ENCODE measurements around the gene DSG2.
"Not testable (repeated sequence)": the region's sequence is repeated elsewhere in the genome, so short reads cannot be mapped to it uniquely, and the experiment has no call there.

Gene DSG2

DNA sequence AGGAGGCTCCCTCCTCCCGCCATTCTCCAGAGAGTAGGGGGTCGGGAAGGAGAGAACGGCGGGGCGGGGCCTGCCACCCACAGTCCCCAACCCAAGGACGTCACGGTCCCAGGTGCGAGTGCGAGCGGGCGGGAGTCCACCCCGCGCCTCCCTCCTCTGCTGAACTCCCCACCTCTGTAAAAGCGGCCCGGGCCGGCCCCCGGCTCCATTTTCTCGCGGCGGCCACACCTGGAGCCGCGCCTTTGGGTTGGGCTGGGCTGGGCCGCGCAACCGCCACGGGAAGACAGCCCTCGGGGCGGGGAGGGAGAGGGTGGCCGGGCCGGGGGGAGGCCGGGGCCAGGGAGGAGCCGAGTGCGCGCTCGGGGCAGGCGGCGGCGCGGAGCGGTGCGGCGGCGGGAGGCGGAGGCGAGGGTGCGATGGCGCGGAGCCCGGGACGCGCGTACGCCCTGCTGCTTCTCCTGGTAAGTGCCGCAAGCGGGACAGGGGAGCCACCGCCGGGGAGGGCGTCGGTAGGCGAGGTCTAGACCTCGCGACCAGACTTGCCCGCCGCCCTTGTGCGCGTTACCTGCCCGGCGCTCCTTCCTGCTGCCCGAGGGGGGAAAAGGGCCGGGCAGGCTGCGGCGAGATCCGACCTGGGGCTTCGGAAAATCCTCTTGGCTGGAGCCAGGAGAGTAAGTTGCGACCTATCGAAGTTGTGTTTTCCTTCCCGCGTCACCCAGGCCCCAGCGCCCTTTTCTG is at the start of gene DSG2:
Gene DSG2 (plus strand): TSS at position 342 of the 738 bp plus-strand sequence. CDS start 75 bp downstream, at position 417.
- no peak for DNase-seq (ENCODE audit: low read depth)

DNA sequence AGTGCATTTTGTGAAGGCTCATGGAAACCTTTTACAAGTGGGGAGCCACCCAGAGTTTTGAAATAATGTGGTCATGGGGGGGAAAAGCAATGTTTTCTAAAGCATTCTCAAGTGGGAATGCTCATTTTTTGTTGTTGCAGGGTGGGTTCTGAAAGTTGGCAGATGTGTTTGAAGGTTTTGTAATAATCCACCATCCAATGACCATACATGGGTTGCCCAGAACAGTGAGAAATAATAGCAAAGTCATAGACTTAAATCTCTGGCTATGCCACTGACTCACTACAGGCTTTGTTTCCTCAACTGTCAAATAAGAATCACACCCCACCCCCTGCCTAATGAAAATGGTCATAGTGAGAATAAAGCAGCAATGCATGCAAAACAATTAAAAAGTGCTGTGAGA is 47.6 kb upstream of the DSG2 start:
- no peak for DNase-seq (ENCODE audit: low read depth)

DNA sequence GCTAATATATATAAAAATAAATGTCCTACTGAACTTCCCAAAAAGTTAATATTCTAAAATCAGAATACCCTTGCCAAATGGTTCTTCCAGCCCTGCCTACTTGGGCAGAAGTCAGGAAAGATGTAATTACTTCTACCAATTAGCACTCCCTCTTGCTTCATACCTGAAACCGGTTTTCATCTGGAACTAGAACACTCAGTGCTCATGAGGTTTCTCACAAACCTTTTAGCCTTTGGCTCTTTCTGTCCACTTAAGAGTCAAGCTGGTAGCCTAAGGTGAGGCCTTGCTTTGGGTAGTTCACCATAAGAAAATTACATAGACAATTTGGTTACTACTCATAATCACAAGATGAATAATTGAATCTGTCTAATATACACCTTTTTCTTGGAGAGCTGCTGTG is 46.4 kb upstream of the DSG2 start:
- no peak for DNase-seq (ENCODE audit: low read depth)

DNA sequence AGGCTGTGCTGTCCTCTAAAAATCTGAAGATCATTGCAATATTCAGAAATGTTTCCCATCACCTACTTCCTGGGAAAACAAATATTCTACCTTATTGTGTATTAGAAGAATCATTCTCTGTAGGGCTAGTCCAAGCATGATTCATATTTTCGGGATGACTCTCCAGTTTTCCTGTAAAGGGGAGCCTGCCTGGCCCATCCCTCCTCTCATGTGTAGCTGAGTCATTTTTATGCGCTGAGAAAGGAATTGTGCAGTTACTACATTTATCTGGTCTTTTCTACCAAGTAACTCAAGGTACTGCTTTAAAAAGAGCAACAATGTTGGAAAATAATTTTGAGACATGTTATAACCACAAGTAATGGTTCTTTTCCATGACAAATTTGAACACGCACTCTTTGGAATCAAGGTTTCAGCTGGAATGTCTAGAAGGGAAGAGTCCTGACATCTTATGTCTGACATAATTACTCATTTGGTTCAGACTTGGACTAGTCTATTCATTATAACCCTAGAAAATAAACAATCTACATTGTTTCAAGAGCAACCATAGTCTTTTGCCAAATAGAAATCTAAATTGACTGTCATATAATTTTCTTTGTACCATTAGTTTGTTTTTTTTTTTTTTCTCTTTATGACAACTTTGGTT is 43.8 kb upstream of the DSG2 start:
- no peak for DNase-seq (ENCODE audit: low read depth)

DNA sequence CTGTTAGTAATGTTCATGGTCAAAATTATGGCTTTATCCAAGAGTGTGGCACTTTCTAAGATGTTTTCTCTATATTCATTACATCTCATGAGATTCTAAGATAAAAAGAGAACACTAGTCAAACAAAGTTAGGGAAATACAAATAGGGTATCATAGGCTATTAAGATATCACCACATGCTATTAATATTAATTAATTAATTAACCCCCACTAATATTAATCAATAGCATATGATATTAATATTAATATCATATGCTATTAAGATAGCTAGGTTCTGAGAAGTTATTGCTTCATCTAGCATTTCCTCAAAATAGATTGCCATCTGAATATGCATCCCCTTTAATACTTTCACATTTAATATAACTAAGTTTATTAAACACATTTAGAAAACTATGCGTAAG is 28.3 kb upstream of the DSG2 start:
- DNase-seq (ENCODE audit: low read depth) = no peak

DNA sequence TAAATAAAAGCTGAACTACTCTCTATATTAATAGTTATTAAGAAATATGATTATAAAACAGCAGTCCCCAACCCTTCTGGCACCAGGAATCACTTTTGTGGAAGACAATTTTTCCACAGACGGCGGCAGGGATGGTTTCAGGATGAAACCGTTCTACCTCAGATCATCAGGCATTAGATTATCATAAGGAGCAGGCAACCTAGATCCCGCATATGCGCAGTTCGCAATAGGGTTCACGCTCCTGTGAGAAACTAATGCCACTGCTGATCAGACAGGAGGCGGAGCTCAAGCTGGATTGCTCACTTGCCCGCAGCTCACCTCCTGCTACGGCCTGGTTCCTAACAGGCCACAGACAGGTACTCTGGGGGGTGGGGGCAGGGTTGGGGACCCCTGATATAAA is 19.3 kb upstream of the DSG2 start:
- DNase-seq (ENCODE audit: low read depth) = no peak

DNA sequence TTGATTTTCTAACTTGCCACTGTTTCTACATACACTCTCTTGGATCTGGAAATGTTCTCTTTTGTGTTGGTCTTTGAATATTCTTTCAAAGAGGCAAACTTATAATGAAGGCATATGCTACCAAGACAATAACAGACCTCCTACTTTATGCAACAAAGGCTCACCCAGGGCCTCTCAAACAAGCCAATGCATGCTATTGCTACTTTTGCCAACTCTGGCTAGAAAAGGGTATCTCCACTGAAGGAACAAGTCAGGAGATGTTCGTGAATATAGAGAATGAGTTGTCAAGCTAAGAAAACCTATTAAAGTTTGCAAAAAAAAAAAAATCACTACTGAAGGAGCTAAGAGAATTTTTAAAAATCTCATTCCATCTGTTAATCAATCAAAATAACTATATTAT is 15.9 kb upstream of the DSG2 start:
- DNase-seq (ENCODE audit: low read depth) = no peak

DNA sequence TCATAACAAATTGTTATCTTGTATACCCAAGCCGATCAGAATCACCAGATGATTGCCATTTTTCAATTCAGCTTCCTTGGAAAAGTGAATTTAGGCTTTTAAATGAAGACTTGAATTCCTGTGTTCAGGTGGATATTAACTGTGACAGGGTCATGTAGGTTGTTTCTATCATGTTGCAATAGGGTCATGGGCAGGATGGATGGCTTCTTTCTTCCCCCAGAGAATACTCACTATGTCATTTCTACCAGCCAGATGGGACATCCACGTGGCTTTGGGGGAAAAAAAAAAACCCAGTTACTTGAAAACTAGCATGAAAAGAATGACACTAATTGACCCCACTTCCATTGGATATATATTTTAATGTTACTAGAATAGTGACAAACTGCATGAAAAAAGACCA is 14.6 kb upstream of the DSG2 start:
- DNase-seq (ENCODE audit: low read depth) = no peak

DNA sequence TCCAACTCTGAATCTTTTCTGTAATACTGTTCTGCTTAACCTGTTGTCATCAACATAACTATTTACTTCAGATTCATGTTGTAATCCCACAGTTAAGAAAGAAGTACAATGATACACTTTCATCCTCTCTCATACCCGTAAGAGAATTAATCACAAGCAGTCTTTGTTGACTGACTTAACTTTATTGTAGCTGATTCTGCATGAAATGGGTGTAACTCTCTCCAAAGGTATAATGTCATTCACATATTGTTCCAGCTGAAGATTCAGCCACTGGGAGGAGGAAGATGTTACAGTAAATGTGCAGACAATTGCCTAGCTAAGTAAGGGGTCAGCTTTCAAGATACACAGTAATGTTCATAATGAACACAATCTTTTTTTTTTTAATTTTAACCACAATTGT is 13.5 kb upstream of the DSG2 start:
- DNase-seq (ENCODE audit: low read depth) = no peak

DNA sequence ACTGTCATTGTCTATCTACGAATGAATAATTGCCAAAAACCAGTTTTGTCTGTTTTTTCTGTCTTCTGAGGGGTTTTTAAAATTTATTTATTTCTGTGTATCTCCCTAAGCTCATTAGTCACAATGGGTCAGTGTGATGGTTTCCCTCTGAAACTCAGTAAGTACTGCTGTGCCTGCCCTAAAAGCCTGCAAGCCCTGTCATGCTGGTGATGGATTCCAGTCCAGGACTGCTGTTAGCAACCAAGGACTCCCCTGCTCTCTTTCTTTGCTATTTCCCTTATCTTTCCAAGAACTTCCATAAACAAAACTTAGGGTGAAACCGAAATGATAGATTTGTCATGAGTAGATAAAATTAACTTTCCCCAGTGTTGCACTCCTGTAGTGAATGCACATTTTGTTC is 11.8 kb upstream of the DSG2 start:
- no peak for DNase-seq (ENCODE audit: low read depth)

DNA sequence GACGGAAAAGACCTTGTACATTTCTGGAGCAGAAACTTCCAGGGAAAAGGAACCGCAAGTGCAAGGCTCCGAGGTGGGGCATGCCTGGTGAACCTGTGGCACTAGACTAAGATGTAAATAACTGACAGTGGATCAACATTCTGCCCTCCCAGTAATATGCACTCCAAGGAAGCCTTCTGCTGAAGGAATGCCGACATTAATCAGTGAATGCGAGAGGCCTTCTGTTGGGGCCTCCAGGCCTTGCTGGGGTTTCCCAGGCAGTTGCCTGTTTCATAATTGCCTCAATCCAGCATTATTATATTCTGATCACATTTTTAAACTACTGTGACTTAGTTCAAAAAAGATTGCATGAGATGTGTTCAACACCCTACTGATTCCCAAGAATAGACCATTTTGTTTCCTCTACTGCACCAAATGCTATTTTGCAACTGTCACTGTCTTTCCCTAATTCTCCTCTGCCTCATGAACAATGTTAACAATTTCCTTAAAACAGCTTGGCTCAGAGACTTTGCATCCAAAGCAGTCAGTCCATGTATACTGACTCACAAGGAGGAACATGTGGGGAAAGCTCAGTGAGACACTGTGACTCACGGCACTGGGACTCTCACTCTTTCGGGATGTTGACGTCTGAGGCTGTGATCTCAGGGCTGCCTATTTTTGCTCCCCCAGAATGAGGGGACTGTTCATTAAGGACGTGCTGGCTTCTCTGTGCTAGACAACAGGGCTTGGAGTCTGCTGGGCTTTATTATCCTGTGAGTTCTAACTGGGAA is 10.5 kb upstream of the DSG2 start:
- DNase-seq (ENCODE audit: low read depth) = no peak

DNA sequence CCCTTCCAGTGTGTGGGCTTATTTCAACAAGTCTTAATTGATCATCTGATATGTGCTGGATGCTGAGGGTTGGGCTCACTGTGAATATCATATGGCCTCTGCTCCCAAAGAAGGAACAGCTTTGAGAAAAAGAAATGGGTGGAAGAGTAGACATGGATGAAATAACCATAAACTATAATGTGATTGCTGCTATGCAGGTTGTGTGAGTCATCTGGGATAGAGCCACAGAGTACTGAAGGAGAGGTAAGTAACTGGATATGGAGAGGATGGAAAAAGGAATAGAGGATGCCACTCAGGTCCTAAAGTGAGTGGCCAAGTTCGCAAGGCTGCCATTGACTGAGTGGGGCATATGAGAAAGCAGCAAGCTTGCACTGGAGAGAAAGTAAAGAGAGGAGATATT is 8.7 kb upstream of the DSG2 start:
- DNase-seq (ENCODE audit: low read depth) = no peak

DNA sequence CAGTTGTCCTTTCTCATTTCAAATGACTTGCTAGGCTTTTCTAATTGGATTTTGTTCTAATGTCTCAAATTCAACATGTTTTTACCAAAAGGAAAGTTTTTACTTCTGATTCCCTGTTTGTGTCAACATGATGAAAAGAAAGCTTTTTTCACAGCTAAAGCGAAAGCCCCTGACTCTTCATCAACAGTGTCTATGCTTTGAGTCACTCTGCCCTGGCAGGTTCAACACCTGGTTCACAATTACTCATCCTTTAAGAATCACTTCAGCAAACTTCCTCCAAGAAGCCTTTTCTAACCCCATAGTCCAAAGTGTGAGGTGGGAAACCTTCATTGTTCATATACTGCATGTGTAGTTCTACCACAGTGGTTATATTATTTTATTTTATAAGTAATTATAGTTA is 7.6 kb upstream of the DSG2 start:
- no peak for DNase-seq (ENCODE audit: low read depth)

DNA sequence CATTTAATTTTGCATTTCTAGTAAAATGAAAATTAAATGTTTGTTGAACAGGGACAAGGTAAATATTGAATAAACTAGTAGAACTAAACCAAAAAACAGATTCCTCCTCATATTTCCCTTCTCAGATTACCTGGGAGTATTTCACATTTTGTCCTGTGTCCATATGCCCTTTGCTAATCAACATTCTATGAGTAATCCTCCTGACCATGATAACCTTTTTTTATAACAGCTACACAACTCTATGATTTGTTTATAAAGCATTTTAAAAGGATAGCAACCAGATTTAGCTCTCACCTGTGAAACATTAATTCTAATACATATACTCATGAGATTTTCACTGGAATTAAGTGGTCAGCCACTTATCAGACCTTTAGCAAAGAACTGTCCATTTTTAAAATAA is 7.1 kb upstream of the DSG2 start:
- no peak for DNase-seq (ENCODE audit: low read depth)

DNA sequence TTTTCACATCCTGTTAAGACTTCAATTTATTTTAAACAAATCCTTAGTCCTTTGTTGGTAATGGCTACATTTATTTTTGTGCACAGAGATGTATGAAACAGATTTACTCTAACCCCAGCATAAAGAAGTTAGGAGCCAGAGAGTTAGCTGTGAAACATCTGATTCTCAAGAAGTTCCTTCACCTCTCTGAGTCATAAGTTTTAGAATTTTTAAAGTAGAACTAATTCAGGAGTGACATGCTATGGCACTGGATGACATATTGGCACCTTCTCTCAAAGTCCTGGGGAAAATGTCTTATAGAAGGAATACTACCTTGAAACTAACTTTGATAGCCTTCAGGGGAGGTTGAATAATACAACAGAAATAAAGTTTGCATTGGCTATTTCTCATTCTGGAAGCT is 6.4 kb upstream of the DSG2 start:
- no peak for DNase-seq (ENCODE audit: low read depth)

DNA sequence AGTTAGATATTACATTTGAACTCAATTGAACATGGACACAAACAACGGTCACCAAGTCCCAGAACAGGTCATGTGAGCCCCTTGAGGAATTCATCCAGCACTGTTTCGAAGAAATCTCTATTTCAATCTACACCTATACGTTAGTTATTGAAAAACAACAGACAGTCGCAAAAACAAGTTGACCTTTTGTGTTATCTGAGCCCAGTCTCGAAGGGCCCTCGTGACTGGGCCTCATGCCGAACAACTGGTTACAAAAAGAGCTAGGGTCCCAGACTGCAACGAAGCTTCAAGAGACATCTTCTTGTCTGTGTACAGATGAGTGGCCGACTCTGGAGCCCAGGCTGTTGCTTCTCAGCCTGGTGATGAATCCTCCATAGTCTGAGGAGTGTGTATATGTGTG is 5.3 kb upstream of the DSG2 start:
- DNase-seq (ENCODE audit: low read depth) = no peak

DNA sequence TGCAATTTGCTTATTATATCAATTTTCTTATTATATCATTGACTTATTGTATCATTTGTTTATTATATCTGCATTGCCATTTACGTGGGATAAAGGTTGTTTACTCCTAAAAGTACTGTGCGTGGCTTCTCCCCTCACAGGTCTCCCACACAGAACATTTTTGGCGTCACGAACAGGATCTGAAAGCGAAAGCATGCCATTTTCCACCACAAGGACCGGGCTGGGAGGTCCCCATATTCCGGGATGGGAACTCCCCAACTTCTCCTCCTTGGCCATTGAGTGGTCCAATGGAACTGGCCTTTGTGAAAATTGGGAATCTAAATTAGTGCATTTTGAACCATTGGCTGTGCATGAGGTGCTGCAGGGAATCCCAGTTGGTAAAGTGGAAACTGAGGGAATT is 4.8 kb upstream of the DSG2 start:
- no peak for DNase-seq (ENCODE audit: low read depth)

DNA sequence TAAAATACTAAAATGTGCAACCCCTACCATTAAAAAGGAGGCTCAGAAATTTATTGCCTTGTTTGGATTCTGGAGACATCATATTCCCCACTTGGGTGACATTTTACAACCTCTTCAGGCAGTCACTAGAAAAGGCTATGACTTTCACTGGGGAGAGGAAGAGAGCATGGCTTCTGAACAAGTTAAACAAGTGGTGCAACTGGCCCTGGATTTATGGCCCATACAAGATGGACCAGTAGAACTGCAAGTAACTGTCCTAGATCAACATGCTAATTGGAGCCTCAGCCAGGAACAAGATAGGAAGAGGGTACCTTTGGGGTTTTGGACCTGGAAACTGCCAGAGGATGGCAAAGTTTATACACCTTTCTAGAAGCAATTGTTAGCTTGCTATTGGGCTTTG is 4.0 kb upstream of the DSG2 start:
- no peak for DNase-seq (ENCODE audit: low read depth)

DNA sequence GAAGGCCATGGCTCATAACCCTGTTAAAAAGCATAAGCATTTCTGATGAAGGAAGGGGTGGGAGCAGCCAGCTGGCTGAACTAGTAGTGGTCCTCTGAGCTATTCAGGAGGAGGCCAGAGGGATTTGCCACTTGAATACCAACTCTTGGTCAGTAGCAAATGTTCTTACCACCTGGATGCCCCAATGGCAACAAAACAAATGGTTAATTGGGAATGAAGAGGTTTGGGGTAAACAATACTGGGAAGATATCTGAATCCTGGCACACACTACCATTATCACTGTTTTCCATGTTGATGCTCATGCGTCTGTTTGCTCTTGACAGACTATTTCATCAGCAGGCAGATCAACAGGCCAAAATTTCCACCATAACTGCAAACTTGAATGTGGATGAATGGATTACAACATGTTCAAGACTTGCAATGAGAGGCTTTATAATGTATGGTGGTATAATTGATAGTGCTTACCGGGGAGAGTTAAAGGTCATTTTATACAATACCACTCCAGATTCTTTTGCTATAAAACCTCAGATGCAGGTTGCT is 3.2 kb upstream of the DSG2 start:
- DNase-seq (ENCODE audit: low read depth) = not testable (repeated sequence)

DNA sequence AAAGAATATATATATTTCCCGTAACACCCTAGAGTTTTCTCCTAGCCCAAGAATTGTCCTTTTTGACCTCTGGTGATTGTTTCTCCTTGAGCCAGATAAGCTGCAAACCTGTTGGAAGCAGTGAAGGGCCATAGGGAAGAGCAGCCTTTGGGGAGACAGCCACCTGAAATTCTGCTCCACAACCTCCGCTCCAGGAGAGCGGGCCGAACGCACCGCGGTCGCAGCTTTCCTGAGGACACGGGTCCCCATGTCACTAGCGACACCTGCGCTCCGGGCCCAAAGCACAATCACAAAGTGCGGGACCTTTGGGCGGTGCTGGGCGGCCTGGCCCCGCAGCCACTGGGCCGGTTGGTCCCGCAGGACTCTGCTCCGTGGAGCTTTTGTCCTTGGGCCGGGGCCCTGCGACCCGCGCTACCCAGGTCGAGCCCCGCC is 557 bp upstream of the DSG2 start:
- no peak for DNase-seq (ENCODE audit: low read depth)

DNA sequence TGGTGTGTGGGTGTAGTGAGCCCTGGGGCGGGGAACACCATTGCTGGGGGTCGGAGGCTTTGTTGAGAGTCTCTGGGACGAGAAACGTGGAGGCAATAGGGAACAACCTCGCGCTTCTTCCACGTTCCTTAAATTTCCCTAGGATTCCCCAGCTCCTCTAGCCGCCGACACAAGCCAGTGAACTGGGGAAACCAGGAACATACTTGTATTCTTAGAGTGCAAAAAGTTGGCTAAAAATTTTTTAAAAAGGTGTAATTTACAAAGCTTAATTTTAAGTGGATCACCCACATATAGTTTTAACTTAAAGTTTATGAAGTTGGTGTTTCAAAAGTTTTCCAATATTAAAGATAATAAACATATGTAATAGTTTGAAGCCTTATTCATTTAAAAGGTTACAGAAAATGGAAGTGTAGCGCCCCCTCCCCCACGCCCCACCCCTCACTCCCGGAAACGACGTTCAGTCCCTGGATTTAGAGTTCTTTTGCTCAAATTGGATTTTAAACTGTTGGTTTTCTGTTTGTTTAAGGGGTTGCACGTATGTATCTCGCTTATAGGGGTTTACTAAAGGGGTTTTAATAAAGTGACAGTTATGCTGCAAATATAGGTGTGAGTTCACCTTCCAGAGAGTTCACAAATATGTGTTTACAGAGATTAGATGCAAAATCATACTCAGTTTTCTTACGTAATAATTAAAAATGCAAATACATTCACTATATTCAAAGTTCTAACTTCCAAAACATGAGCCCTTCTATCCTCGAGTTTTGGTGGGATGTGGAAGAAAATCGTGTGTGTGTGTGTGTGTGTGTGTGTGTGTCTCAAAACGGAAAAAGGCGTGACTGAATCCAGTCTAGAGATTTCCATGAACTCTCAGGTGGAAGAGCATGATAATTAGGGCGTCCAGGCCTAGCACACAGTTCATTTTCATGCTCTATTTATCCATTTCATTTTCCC is 872 bp downstream of the DSG2 start:
- DNase-seq (ENCODE audit: low read depth) = no peak
